GM21723 (cell line): ENCODE results near the gene GRAMD1C.

Source experiments
- ATAC-seq: cut with Tn5 transposase; IDR thresholded peaks from one replicate; pipeline ENCODE4 v1.9.1; 2021; ENCODE audit warnings: mild to moderate bottlenecking, moderate library complexity; ENCODE audit not compliant: unreplicated experiment

Gene GRAMD1C

DNA sequence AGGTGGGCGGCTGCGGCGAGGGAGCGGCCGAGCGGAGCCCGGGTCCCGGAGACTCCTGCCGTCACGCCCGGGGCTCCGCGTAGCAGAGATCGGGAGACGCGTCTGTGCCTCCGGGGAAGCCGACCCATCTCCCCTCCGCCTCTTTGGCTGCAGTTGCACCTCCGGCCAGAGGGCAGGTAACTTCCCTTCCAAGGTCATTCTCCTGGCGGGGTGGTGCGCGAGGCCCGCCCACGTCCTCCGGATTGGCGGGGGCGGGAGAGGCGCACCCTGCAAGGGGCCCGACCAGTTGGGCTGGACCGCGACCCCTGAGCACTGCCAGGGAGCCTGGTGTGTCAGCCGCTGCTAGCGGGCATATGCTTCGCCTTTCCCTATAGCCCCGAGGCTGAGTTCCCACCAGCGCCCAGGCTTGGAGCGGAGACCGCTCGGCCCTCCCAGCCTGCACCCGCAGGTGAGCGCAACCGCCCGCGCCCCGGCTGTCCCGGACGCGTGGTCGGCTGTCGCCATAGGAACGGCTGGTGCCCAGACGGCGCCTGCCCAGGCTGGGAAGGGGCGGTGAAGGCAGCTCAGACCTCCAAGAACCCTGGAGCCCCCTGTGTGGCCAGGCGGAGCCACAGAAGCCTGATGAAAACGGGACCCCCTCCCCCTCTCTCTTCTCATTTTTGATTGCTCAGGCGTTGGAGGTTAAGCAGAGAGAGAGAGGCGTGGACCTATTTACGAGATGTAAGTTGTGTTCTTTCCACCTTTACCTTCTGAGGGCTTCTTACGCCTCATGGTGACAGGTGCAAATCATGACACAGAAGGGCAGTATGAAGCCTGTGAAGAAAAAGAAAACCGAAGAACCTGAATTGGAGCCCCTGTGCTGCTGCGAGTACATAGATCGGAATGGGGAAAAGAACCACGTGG is 109.7 kb downstream of the GRAMD1C start:
- peak; percentile 51 for ATAC-seq

DNA sequence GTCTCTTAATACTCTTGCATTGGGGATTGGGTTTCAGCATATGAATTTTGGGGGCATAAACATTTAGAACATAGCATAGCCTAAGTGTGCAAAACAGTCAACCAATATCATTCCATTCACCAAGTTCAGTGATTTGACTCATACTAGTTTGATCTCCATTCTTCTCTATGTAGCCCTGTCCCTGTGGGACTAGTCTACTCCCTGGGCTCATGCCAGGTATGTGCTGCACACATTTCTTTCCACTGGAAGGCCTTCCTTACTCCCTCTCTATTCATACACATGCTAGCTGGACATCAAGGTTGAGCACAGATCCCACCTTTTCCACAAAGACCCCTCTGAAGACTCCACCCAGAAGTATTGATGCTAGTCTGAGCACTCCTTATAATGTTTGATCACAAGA is 114.3 kb downstream of the GRAMD1C start:
- ATAC-seq = no peak

DNA sequence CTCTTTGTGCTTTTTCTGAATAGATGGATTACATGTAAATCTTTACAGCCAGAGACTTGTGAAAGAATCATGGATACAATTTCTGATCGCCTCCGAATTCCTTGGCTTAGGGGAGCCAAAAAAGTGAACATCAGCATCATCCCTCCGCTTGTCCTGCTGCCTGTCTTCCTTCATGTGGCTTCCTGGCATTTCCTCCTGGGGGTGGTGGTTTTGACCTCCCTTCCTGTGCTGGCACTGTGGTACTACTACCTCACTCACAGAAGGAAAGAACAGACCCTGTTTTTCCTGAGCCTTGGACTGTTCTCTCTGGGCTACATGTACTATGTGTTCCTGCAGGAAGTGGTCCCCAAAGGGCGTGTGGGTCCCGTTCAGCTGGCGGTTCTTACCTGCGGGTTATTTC is 115.1 kb downstream of the GRAMD1C start:
- no peak for ATAC-seq

DNA sequence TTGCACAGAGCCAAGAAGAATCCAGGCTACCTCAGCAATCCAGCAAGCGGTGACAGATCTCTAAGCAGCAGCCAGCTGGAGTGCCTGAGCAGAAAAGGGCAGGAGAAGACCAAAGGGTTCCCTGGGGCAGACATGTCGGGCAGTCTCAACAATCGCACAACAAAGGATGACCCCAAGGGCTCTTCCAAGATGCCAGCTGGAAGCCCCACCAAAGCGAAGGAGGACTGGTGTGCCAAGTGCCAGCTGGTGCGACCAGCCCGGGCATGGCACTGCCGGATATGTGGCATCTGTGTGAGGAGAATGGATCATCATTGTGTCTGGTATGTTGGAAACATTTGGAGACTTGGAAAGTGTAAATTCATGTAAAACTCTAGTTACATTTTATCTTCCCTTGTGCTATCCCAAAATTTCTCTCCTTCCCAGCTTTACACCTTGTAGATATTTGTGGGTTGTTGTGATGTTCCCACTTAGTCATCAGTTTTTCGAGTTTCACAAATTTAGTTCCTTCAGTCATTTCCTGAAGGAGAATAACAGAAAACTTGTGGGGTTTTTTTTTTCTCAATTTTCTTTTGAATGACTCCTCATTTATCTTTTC is 115.6 kb downstream of the GRAMD1C start:
- ATAC-seq = no peak

DNA sequence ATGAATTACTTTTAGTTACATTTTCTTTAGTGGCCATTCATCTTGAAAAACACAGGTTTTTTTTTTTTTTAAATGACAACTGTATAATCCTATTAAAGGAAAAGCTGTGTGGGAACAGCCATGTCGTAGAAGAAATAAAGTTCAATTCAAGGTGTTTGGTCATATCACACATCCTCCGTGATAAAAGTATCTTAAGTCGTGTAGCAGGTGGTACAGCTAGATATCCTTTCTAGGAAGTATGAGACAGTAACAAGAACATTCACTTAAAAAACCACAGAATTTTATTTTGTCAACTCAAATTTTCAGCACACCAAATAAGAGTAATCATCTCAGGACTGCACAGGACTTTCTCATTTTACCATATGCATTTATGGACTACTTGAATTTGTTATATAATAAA is 125.3 kb downstream of the GRAMD1C start:
- no peak for ATAC-seq

DNA sequence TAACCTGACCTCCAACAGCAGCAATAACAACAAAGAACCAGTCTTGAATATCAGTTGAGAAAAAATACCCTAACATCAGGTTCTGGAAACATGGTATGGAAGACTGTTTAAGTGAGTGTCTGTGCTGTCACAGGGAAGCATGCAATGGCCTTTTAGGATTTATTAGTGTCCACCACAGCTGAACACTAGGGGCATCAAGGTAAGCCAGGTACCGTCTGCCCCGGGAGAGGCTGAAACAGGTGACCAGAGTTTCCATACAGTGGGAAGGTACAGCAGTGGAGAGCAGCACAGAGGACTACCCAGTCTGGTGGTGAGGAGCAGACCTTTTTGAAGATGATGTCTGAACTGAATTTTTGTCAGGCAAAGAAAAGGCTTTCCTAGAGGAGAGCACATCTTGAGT is 127.6 kb downstream of the GRAMD1C start:
- no peak for ATAC-seq

DNA sequence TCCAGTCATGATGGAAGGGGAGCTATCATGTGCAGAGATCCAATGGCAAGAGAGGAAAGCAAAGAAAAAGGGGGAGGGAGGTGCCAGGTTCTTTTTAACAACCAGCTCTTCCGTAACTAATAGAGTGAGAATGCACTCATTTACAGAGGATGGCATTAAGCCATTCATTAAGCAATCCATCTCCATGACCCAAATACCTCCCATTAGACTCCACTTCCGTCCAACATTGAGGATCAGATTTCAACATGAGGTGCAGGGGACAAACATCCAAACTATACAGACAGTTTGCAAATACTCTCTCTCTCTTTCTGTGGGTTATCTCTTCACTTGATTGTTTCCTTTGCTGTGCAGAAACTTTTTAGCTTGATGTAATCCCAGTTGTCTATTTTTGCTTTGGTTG is 130.4 kb downstream of the GRAMD1C start:
- no peak for ATAC-seq

DNA sequence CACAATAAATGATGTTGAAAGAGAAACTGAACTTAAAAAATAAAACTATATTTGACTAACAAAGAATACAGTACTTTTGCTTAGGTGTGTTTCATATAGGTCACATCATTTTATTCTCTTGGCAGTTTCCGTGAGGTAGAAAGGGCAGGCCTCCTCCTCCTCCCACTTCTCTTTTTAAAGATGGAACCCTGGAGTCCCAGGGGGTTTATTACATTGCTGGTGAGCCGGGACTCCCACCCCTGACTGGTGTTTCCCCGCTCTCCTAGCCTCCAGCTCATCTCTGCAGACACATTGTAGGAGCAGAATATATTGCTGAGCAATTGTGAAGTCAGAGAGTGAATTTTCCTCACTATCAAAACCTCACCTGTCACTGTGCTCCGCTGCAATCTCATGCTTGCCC is 139.2 kb downstream of the GRAMD1C start:
- ATAC-seq = no peak

DNA sequence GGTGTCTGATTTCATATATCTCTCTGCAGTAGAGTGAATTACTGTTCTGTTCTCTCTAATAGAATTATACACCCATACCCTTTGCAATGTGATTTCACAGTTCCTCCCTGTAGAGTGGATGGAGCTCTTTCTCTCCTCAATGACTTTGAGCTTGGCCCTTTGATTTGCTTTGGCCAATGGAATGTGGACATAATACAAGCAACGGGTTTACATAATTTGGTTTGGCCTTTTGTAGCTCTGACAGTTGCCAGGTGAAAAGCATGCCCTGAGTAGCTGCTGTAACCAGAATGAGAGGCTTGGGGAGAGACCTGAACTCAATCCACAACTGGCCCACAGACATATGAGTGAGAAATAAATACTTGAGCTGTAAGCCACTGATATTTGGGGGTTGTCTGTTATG is 141.3 kb downstream of the GRAMD1C start:
- ATAC-seq = no peak

DNA sequence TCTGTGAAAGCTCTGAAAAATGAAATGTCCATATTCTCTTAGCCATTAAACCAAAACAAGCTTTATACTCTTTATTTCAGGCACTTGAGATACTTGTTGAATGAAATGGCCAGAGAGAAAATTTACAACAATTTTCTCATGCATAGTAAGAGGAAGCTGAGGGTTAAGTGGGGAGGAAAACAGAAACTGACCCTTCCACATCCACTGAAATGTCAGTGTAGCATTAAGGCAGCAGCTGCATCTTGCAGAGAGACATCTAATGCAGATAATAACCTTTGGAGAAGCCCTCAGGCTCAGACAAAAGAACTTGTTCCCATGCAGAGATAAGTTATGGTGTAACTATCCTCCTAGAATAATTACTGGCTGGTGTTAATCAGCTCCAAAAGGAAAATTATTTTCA is 143.2 kb downstream of the GRAMD1C start:
- ATAC-seq = no peak

DNA sequence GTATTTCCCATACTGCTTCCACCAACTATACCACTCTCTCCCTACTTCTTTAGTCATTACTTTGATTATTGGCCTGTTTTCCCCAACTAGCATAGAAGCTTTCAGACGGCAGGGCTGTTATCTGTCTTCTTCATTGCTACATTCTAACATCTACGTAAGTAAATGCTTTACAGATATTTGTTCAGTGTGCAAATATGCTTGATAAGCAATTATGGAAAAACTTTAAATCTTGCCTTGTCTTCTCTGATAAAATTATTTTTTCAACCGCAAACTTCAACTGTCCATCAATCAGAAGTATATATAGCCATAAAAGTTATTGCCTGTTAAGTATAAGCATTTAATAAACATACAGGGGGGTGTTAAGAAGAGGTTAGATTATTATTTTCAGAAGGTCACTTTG is 145.0 kb downstream of the GRAMD1C start:
- no peak for ATAC-seq

DNA sequence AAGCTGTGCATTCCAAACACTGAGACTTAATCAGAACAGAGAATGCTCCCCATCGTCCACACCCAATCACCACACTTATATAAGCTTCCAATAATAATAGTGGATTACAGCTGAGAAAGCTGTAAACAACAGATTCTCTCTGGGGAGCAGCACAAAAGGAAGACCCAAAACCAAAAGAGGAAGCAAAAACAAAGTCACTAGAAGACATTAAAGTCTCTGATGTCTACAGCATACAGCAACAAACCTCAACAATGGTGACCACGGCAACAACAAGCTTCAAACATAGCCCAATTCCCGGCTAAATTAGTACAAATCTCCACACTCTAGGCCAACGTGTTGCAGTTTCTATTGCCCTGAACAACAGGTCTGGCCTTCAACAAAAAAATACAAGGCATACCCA is 147.0 kb downstream of the GRAMD1C start:
- ATAC-seq = peak; percentile 96
